GM19035 (cell line): Measurements from ENCODE around the gene RUSF1.
"Not testable (repeated sequence)": the region's sequence is repeated elsewhere in the genome, so short reads cannot be mapped to it uniquely, and the experiment has no call there.

Experiments
- ATAC-seq: cut with Tn5 transposase; IDR thresholded peaks from one replicate; pipeline ENCODE4 v1.9.1; 2021; ENCODE audit not compliant: unreplicated experiment

Gene RUSF1

GRCh38 chr16:31487071-31487719, 21.0 kb downstream of the RUSF1 start:
- ATAC-seq = peak; percentile 3

GRCh38 chr16:31486045-31486444, 22.1 kb downstream of the RUSF1 start:
- no peak for ATAC-seq

- ATAC-seq = no peak
Measured at GRCh38 chr16:31485571-31485970, 22.6 kb downstream of the RUSF1 start.

GRCh38 chr16:31484491-31485171, 23.6 kb downstream of the RUSF1 start:
- ATAC-seq = no peak

GRCh38 chr16:31484048-31484447, 24.1 kb downstream of the RUSF1 start:
- ATAC-seq = not testable (repeated sequence)

- ATAC-seq = no peak
Measured at GRCh38 chr16:31483081-31483480, 25.1 kb downstream of the RUSF1 start, which contains the start of gene SLC5A2. Gene SLC5A2 (plus strand): TSS chr16:31483123. CDS start chr16:31483137, 14 bp downstream.

- ATAC-seq = no peak
Measured at GRCh38 chr16:31480851-31481536, 27.2 kb downstream of the RUSF1 start.

GRCh38 chr16:31479751-31480150, 28.4 kb downstream of the RUSF1 start:
- no peak for ATAC-seq

GRCh38 chr16:31478956-31479355, 29.2 kb downstream of the RUSF1 start:
- no peak for ATAC-seq

GRCh38 chr16:31477220-31478216, 30.7 kb downstream of the RUSF1 start:
- peak; percentile 32 for ATAC-seq

- peak; percentile 71 for ATAC-seq
Measured at GRCh38 chr16:31476303-31477219, 31.6 kb downstream of the RUSF1 start.

- no peak for ATAC-seq
Measured at GRCh38 chr16:31475946-31476302, 32.3 kb downstream of the RUSF1 start.

GRCh38 chr16:31474773-31475738, 33.1 kb downstream of the RUSF1 start:
- ATAC-seq = no peak

- ATAC-seq = no peak
Measured at GRCh38 chr16:31474173-31474714, 33.9 kb downstream of the RUSF1 start.

- no peak for ATAC-seq
Measured at GRCh38 chr16:31473264-31473984, 34.8 kb downstream of the RUSF1 start.

GRCh38 chr16:31472709-31473203, 35.4 kb downstream of the RUSF1 start:
- ATAC-seq = no peak

- no peak for ATAC-seq
Measured at GRCh38 chr16:31471875-31472708, 36.1 kb downstream of the RUSF1 start, which contains the start of gene TGFB1I1. Gene TGFB1I1 (plus strand): TSS chr16:31472152. CDS start chr16:31472189, 37 bp downstream.
